ENCODE results near the gene HMGA1. TPM values are rescaled to one million over a fixed set of nuclear protein-coding genes. Genes with fewer than 3 reads are reported as not detected.
A peak's percentile ranks its signal among the peaks of the same experiment; 100 is the strongest.

HMGA1 gene
- total and polyA plus RNA-seq, 2 of the 13 experiments (the other 11 are each of a cell fraction or from before 2014, with no cell fraction given), result 117 to 145 TPM

GRCh38 chr6:34280216-34280615 is 43.5 kb downstream of the HMGA1 start:
- Histone ChIP-seq H3K9ac (ENCODE audit: insufficient read depth, low read depth, low read length) (no peak overlapping the region), H3K79me2 (ENCODE audit: insufficient read depth, low read length) (no peaks in the 10 kb centered on the region), H4K20me1 (ENCODE audit: insufficient read depth, low read length) (no peaks in the 10 kb centered on the region), H3K36me3 (replicated peaks in 1 of 2; ENCODE audit: control insufficient read depth in 1 of 2, insufficient read depth in 2 of 2, low read length in 2 of 2) (peaks cover 4 to 16% of the 10 kb centered on the region in 2 experiments; a peak in 4 of 5 replicates), H3K4me2 (ENCODE audit: low read depth, low read length) (no peak overlapping the region), H2AFZ (ENCODE audit: low read length) (no peak overlapping the region), H3K4me1 (ENCODE audit: insufficient read depth, low read length) (peaks cover 22% of the 10 kb centered on the region), H3K9me3 (ENCODE audit: low read length) (no peaks in the 10 kb centered on the region), H3K27ac (ENCODE audit: extremely low read length, insufficient read depth, low read length) (no peak overlapping the region), H3K4me3 (replicated peaks in 1 of 3; ENCODE audit: insufficient read depth in 1 of 3, low read depth in 2 of 3, low read length in 3 of 3) (no peak overlapping the region), H3K27me3 (ENCODE audit: control insufficient read depth in 1 of 2, insufficient read depth in 2 of 2, low read length in 2 of 2) (no peaks in the 10 kb centered on the region)
- 98% methylated on average over 4 of the region's 4 CpGs for WGBS (ENCODE audit: low lambda C conversion rate)
- in situ Hi-C loops (cut with HindIII; ENCODE audit: extremely low pct_ligation_motif_present, low pct_unique_long_range_greater_than_20kb), result no loop called here
- ChIA-PET CTCF (ENCODE audit: low intra/inter-chr PET ratio, low total read pairs) (no interaction called here), POLR2A (no interaction called here)
- intact Hi-C loops (cut with micrococcal nuclease; ENCODE audit: unreplicated experiment), result no loop called here
- TF ChIP-seq PRDM15 (CRISPR knock-in tag; IDR thresholded peaks at IDR 0.05) (peak; percentile 43; the same call in 1 of the 2 replicates), MBNL3 (CRISPR knock-in tag; conservative IDR thresholded peaks at IDR 0.05) (no peak)
- no TSS peak for BruUV-seq (replicated peaks)
- no peak for DNase-seq (ENCODE audit: low spot score)
- ATAC-seq, result no peak
- FAIRE-seq, result no peak

GRCh38 chr6:34281702-34282334 is 45.1 kb downstream of the HMGA1 start:
- H2AFZ ChIP-seq (ENCODE audit: low read length), result no peak overlapping the region
- H4K20me1 ChIP-seq (ENCODE audit: insufficient read depth, low read length), result no peaks in the 10 kb centered on the region
- FAIRE-seq (no peak), DNase-seq (ENCODE audit: low spot score) (no peak), ATAC-seq (no peak)
- no peaks in the 10 kb centered on the region for H3K9me3 ChIP-seq (ENCODE audit: low read length)
- peaks cover 5 to 21% of the 10 kb centered on the region in 2 experiments; a peak in 4 of 5 replicates for H3K36me3 ChIP-seq (replicated peaks in 1 of 2; ENCODE audit: control insufficient read depth in 1 of 2, insufficient read depth in 2 of 2, low read length in 2 of 2)
- TF ChIP-seq CENPT (CRISPR knock-in tag; IDR thresholded peaks at IDR 0.05; ENCODE audit: low read depth), result no peak
- TF ChIP-seq RCOR2 (CRISPR knock-in tag; IDR thresholded peaks at IDR 0.05), result no peak
- no peak for TF ChIP-seq SNAPC4 (CRISPR knock-in tag; IDR thresholded peaks at IDR 0.05)
- no peak for TF ChIP-seq NCOR1 (IDR thresholded peaks at IDR 0.05; ENCODE audit: borderline replicate concordance, low read length)
- ChIA-PET CTCF (ENCODE audit: low intra/inter-chr PET ratio, low total read pairs) (no interaction called here), POLR2A (interaction anchor here (0.8 kb wide), 1 partner anchor 133 kb away, joined by 3 read pairs; no protein-coding TSS in a partner anchor)
- H3K27ac ChIP-seq (ENCODE audit: extremely low read length, insufficient read depth, low read length), result no peak overlapping the region
- H3K4me2 ChIP-seq (ENCODE audit: low read depth, low read length), result no peak overlapping the region
- H3K4me3 ChIP-seq (replicated peaks in 1 of 3; ENCODE audit: insufficient read depth in 1 of 3, low read depth in 2 of 3, low read length in 3 of 3), result no peak overlapping the region
- no peak overlapping the region for H3K9ac ChIP-seq (ENCODE audit: insufficient read depth, low read depth, low read length)
- in situ Hi-C loops (cut with HindIII; ENCODE audit: extremely low pct_ligation_motif_present, low pct_unique_long_range_greater_than_20kb) (no loop called here), intact Hi-C loops (cut with micrococcal nuclease; ENCODE audit: unreplicated experiment) (no loop called here)
- H3K27me3 ChIP-seq (ENCODE audit: control insufficient read depth in 1 of 2, insufficient read depth in 2 of 2, low read length in 2 of 2), result no peaks in the 10 kb centered on the region
- H3K4me1 ChIP-seq (ENCODE audit: insufficient read depth, low read length), result peaks cover 11% of the 10 kb centered on the region
- no TSS peak for BruUV-seq (replicated peaks)
- 97% methylated on average over 6 of the region's 6 CpGs for WGBS (ENCODE audit: low lambda C conversion rate)
- H3K79me2 ChIP-seq (ENCODE audit: insufficient read depth, low read length), result no peaks in the 10 kb centered on the region

Measured in HepG2 (cell line).